ENCODE measurements around the gene NRXN3.

NRXN3 gene

GRCh38 chr14:79826362-79826761 is 1656.2 kb downstream of the NRXN3 start:
- no peak for DNase-seq (ENCODE audit: low read depth)

GRCh38 chr14:79829405-79830166 is 1659.4 kb downstream of the NRXN3 start:
- DNase-seq (ENCODE audit: low read depth), result no peak

GRCh38 chr14:79831195-79831892 is 1661.2 kb downstream of the NRXN3 start:
- DNase-seq (ENCODE audit: low read depth), result peak; percentile 11

GRCh38 chr14:79833781-79834180 is 1663.6 kb downstream of the NRXN3 start:
- no peak for DNase-seq (ENCODE audit: low read depth)

GRCh38 chr14:79834868-79835267 is 1664.7 kb downstream of the NRXN3 start:
- DNase-seq (ENCODE audit: low read depth), result no peak

- DNase-seq (ENCODE audit: low read depth), result peak; percentile 47
Observed at GRCh38 chr14:79836577-79836976, 1666.4 kb downstream of the NRXN3 start.

- no peak for DNase-seq (ENCODE audit: low read depth)
Observed at GRCh38 chr14:79837699-79838098, 1667.5 kb downstream of the NRXN3 start.

GRCh38 chr14:79840103-79840502 is 1669.9 kb downstream of the NRXN3 start:
- DNase-seq (ENCODE audit: low read depth), result no peak

GRCh38 chr14:79840831-79841230 is 1670.7 kb downstream of the NRXN3 start:
- no peak for DNase-seq (ENCODE audit: low read depth)

GRCh38 chr14:79841433-79841832 is 1671.3 kb downstream of the NRXN3 start:
- DNase-seq (ENCODE audit: low read depth), result no peak

GRCh38 chr14:79842270-79842669 is 1672.1 kb downstream of the NRXN3 start:
- DNase-seq (ENCODE audit: low read depth), result peak; percentile 80

GRCh38 chr14:79852950-79853744 is 1683.0 kb downstream of the NRXN3 start:
- no peak for DNase-seq (ENCODE audit: low read depth)

GRCh38 chr14:79855789-79856188 is 1685.6 kb downstream of the NRXN3 start:
- no peak for DNase-seq (ENCODE audit: low read depth)

- peak; percentile 19 for DNase-seq (ENCODE audit: low read depth)
Observed at GRCh38 chr14:79856381-79856780, 1686.2 kb downstream of the NRXN3 start.

GRCh38 chr14:79861111-79861510 is 1690.9 kb downstream of the NRXN3 start:
- no peak for DNase-seq (ENCODE audit: low read depth)

- DNase-seq (ENCODE audit: low read depth), result no peak
Observed at GRCh38 chr14:79862045-79862444, 1691.9 kb downstream of the NRXN3 start.

GRCh38 chr14:79871136-79871535 is 1701.0 kb downstream of the NRXN3 start:
- DNase-seq (ENCODE audit: low read depth), result no peak

GRCh38 chr14:79878229-79878628 is 1708.1 kb downstream of the NRXN3 start:
- DNase-seq (ENCODE audit: low read depth), result no peak

GRCh38 chr14:79878785-79879184 is 1708.6 kb downstream of the NRXN3 start:
- no peak for DNase-seq (ENCODE audit: low read depth)

GRCh38 chr14:79881299-79881698 is 1711.1 kb downstream of the NRXN3 start:
- no peak for DNase-seq (ENCODE audit: low read depth)

GRCh38 chr14:79890527-79890926 is 1720.4 kb downstream of the NRXN3 start:
- no peak for DNase-seq (ENCODE audit: low read depth)

- peak; percentile 61 for DNase-seq (ENCODE audit: low read depth)
Observed at GRCh38 chr14:79896009-79896408, 1725.8 kb downstream of the NRXN3 start.

- DNase-seq (ENCODE audit: low read depth), result no peak
Observed at GRCh38 chr14:79899610-79900009, 1729.4 kb downstream of the NRXN3 start.
